ENCODE results near the gene ATP6V0A1. TPM values are rescaled to one million over a fixed set of nuclear protein-coding genes. Genes with fewer than 3 reads are reported as not detected.
A peak's percentile ranks its signal among the peaks of the same experiment; 100 is the strongest.
"Not testable (repeated sequence)": the region's sequence is repeated elsewhere in the genome, so short reads cannot be mapped to it uniquely, and the experiment has no call there.

ATP6V0A1 gene
- total and polyA plus RNA-seq, 2 donors: 15.4 to 47.7 TPM

DNA sequence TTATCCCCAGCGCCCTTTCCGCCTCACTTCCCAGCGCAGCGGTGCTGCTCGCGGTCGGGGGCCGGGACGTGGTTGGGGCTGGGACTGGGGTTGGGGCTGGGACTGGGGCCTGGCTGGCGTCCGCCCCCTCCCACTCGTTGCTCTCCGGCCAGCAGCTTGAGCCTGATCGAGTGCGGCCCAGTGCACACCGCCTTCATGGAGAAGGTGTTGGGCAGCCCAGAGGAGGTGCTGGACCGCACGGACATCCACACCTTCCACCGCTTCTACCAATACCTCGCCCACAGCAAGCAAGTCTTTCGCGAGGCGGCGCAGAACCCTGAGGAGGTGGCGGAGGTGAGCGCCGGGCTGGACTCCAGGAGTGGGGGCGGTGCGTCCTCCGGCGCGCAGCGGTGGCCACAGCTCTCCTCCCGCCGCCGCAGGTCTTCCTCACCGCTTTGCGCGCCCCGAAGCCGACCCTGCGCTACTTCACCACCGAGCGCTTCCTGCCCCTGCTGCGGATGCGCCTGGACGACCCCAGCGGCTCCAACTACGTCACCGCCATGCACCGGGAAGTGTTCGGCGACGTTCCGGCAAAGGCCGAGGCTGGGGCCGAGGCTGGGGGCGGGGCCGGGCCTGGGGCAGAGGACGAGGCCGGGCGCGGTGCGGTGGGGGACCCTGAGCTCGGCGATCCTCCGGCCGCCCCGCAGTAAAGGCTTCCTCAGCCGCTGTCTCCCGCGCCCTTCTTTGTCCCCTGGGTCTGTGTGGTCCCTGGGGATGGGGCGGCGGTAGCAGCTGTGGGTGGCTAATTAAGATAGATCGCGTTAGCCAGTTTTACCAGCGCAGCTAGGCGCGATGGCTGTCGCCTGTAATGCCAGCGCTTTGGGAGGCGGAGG lies 95.8 kb downstream of the ATP6V0A1 start:
- DNase-seq (ENCODE audit: low read depth in 6 of 9, low spot score in 9 of 9): peak in 5 of 9 donors; percentile 67 to 88 (median 79)
- Histone ChIP-seq H3K4me3 (ENCODE audit: low read length in 2 of 2) (peak overlapping the region; percentile 73 to 93), H3K27me3 (ENCODE audit: control insufficient read depth in 2 of 2, insufficient read depth in 1 of 2, low read length in 1 of 2) (no peaks in the 10 kb centered on the region), H3K27ac (ENCODE audit: low read depth in 1 of 2, low read length in 1 of 2) (peak overlapping the region; percentile 84 to 87), H3K36me3 (ENCODE audit: control insufficient read depth in 2 of 2, insufficient read depth in 2 of 2, low read length in 1 of 2) (no peaks in the 10 kb centered on the region), H3K4me1 (ENCODE audit: control insufficient read depth in 2 of 2, insufficient read depth in 2 of 2, low read length in 2 of 2) (peaks cover 13 to 20% of the 10 kb centered on the region in 2 donors), H3K9me3 (ENCODE audit: control insufficient read depth in 2 of 2, insufficient read depth in 1 of 2, low read length in 1 of 2) (no peaks in the 10 kb centered on the region)
- under 1% methylated on average over 82 of the region's 82 CpGs for WGBS

DNA sequence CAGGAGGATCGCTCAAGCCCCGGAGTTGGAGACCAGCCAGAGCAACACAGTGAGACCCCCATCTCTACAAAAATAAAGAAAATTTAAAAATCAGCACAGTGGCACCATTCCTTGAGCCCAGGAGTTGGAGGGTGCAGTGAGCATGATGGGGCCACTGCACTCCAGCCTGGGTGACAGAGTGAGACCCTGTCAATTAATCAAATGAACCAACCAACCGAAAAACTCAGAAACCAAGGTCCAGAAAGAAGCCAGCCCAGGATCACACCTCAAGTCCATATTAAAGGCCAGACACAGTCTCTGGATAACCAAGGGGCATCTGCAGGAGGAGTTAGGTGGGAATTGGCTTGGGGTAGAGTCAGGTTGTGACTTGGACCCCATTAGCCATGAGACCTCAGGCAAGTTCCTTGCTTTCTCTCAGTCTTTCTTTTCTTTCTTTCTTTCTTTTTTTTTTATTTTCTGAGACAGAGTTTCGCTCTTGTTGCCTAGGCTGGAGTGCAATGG lies 96.5 kb downstream of the ATP6V0A1 start:
- H3K4me3 ChIP-seq (ENCODE audit: low read length in 2 of 2): peak overlapping the region; percentile 73 to 93
- H3K27me3 ChIP-seq (ENCODE audit: control insufficient read depth in 2 of 2, insufficient read depth in 1 of 2, low read length in 1 of 2): no peaks in the 10 kb centered on the region
- H3K9me3 ChIP-seq (ENCODE audit: control insufficient read depth in 2 of 2, insufficient read depth in 1 of 2, low read length in 1 of 2): no peaks in the 10 kb centered on the region
- no peaks in the 10 kb centered on the region for H3K36me3 ChIP-seq (ENCODE audit: control insufficient read depth in 2 of 2, insufficient read depth in 2 of 2, low read length in 1 of 2)
- no peak for DNase-seq (ENCODE audit: low read depth in 6 of 9, low spot score in 9 of 9)
- WGBS: 26% methylated on average over 4 of the region's 4 CpGs
- peaks cover 13 to 23% of the 10 kb centered on the region in 2 donors for H3K4me1 ChIP-seq (ENCODE audit: control insufficient read depth in 2 of 2, insufficient read depth in 2 of 2, low read length in 2 of 2)
- H3K27ac ChIP-seq (ENCODE audit: low read depth in 1 of 2, low read length in 1 of 2): peak overlapping the region; percentile 84 to 87

DNA sequence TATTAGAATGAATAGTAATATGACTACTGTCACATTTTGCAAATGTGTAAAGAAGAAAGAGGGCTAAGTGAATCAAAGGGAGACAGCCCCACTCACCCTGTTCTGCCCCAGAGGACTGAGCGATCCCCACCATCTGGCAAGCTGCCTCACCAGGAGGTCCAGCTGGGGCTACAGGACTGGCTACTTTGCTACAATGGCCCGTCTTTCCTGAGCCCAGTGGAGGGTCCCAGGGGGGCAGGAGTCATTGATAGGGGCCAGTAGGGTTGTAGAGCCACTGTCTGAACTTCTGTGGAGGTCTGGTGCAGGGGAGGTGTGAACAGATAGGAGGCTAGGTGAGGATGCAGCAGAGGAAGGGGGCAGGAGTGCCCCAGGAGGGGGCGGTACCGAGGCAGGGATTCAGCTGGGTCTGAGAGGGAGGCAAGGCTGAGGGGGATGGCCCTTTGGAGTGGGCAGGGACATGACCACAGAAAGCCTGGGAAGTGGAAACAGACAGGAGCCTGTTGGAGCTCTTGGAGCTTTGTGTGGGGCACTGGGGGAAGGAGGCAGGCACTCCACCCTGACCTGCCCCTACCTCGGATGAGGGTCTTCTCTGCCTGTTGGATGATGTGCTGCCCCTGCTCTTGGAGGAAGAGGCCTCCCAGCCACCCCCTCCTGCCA lies 97.4 kb downstream of the ATP6V0A1 start:
- not testable (repeated sequence) for H3K36me3 ChIP-seq (ENCODE audit: control insufficient read depth in 2 of 2, insufficient read depth in 2 of 2, low read length in 1 of 2); H3K27me3 ChIP-seq (ENCODE audit: control insufficient read depth in 2 of 2, insufficient read depth in 1 of 2, low read length in 1 of 2); DNase-seq (ENCODE audit: low read depth in 6 of 9, low spot score in 9 of 9); H3K27ac ChIP-seq (ENCODE audit: low read depth in 1 of 2, low read length in 1 of 2); H3K4me3 ChIP-seq (ENCODE audit: low read length in 2 of 2); H3K9me3 ChIP-seq (ENCODE audit: control insufficient read depth in 2 of 2, insufficient read depth in 1 of 2, low read length in 1 of 2)
- WGBS: 92% methylated on average over 5 of the region's 5 CpGs
- H3K4me1 ChIP-seq (ENCODE audit: control insufficient read depth in 2 of 2, insufficient read depth in 2 of 2, low read length in 2 of 2): peaks cover 13 to 23% of the 10 kb centered on the region in 2 donors

DNA sequence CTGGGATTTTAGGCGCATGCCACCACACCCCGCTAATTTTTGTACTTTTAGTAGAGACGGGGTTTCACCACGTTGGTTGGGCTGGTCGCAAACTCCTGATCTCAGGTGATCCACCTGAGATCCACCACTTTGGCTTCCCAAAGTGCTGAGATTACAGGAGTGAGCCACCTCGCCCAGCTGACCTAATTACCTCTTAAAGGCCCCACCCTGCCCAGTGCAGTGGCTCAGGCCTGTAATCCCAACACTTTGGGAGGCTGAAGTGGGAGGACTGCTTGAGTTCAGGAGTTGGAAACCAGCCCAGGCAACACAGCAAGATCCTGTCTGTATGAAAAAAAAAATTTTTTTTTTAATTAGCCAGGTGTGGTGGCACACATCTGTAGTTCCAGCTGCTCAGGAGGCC lies 100.4 kb downstream of the ATP6V0A1 start:
- Histone ChIP-seq H3K36me3 (ENCODE audit: control insufficient read depth in 2 of 2, insufficient read depth in 2 of 2, low read length in 1 of 2) (peaks cover 2 to 4% of the 10 kb centered on the region in 2 donors), H3K4me1 (ENCODE audit: control insufficient read depth in 2 of 2, insufficient read depth in 2 of 2, low read length in 2 of 2) (peaks cover 18 to 37% of the 10 kb centered on the region in 2 donors), H3K4me3 (ENCODE audit: low read length in 2 of 2) (no peak overlapping the region), H3K27ac (ENCODE audit: low read depth in 1 of 2, low read length in 1 of 2) (no peak overlapping the region), H3K27me3 (ENCODE audit: control insufficient read depth in 2 of 2, insufficient read depth in 1 of 2, low read length in 1 of 2) (no peaks in the 10 kb centered on the region), H3K9me3 (ENCODE audit: control insufficient read depth in 2 of 2, insufficient read depth in 1 of 2, low read length in 1 of 2) (no peaks in the 10 kb centered on the region)
- no peak for DNase-seq (ENCODE audit: low read depth in 6 of 9, low spot score in 9 of 9)
- 95% methylated on average over 6 of the region's 6 CpGs for WGBS

DNA sequence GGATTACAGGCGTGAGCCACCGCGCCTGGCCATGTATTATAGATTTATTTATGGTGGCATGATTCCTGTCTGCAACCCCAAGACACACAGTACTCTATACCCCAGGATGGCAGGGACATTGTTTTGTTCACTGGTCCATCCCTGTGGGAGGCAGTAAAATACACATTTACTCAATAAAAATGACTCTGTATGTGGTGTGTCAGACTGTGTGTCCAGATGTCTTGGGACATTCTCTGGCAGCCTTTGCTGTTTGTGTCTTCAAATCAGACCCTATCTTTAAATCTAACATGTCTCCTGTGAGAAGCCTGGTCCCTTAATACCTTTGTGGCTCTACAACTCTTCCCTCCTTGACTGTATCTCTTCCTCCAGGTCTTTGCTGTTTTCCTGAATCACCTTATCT lies 101.6 kb downstream of the ATP6V0A1 start:
- H3K4me3 ChIP-seq (ENCODE audit: low read length in 2 of 2): no peak overlapping the region
- H3K36me3 ChIP-seq (ENCODE audit: control insufficient read depth in 2 of 2, insufficient read depth in 2 of 2, low read length in 1 of 2): peaks cover 14 to 16% of the 10 kb centered on the region in 2 donors
- H3K27ac ChIP-seq (ENCODE audit: low read depth in 1 of 2, low read length in 1 of 2): no peak overlapping the region
- no peak for DNase-seq (ENCODE audit: low read depth in 6 of 9, low spot score in 9 of 9)
- H3K4me1 ChIP-seq (ENCODE audit: control insufficient read depth in 2 of 2, insufficient read depth in 2 of 2, low read length in 2 of 2): peaks cover 15 to 31% of the 10 kb centered on the region in 2 donors
- 92% methylated on average over 3 of the region's 3 CpGs for WGBS
- H3K9me3 ChIP-seq (ENCODE audit: control insufficient read depth in 2 of 2, insufficient read depth in 1 of 2, low read length in 1 of 2): no peaks in the 10 kb centered on the region
- no peaks in the 10 kb centered on the region for H3K27me3 ChIP-seq (ENCODE audit: control insufficient read depth in 2 of 2, insufficient read depth in 1 of 2, low read length in 1 of 2)

- H3K4me3 ChIP-seq (ENCODE audit: low read length in 2 of 2): peak within 1 kb of the TSS; percentile 87 to 95
- no peaks in the 10 kb centered on the region for H3K9me3 ChIP-seq (ENCODE audit: control insufficient read depth in 2 of 2, insufficient read depth in 1 of 2, low read length in 1 of 2)
- H3K4me1 ChIP-seq (ENCODE audit: control insufficient read depth in 2 of 2, insufficient read depth in 2 of 2, low read length in 2 of 2): peaks cover 19 to 34% of the 10 kb centered on the region in 2 donors
- H3K27me3 ChIP-seq (ENCODE audit: control insufficient read depth in 2 of 2, insufficient read depth in 1 of 2, low read length in 1 of 2): no peaks in the 10 kb centered on the region
- DNase-seq (ENCODE audit: low read depth in 6 of 9, low spot score in 9 of 9): peak; percentile 86 to 98 (median 95)
- H3K27ac ChIP-seq (ENCODE audit: low read depth in 1 of 2, low read length in 1 of 2): peak within 1 kb of the TSS; percentile 84 to 86
- WGBS: under 1% methylated on average over 26 of the region's 26 CpGs
- H3K36me3 ChIP-seq (ENCODE audit: control insufficient read depth in 2 of 2, insufficient read depth in 2 of 2, low read length in 1 of 2): peaks cover 24 to 29% of the 10 kb centered on the region in 2 donors
Observed at GRCh38 chr17:42561897-42562387, 103.3 kb downstream of the ATP6V0A1 start, which contains the start of gene COASY. TSS of gene COASY (plus strand) at chr17:42562148. CDS start at chr17:42562623, 475 bp downstream.

GRCh38 chr17:42562388-42563142 lies 103.9 kb downstream of the ATP6V0A1 start:
- DNase-seq (ENCODE audit: low read depth in 6 of 9, low spot score in 9 of 9): no peak
- 21% methylated on average over 48 of the region's 48 CpGs for WGBS
- Histone ChIP-seq H3K9me3 (ENCODE audit: control insufficient read depth in 2 of 2, insufficient read depth in 1 of 2, low read length in 1 of 2) (no peaks in the 10 kb centered on the region), H3K27ac (ENCODE audit: low read depth in 1 of 2, low read length in 1 of 2) (peak overlapping the region; percentile 84 to 86), H3K36me3 (ENCODE audit: control insufficient read depth in 2 of 2, insufficient read depth in 2 of 2, low read length in 1 of 2) (peaks cover 24 to 29% of the 10 kb centered on the region in 2 donors), H3K4me3 (ENCODE audit: low read length in 2 of 2) (peak overlapping the region; percentile 87 to 95), H3K4me1 (ENCODE audit: control insufficient read depth in 2 of 2, insufficient read depth in 2 of 2, low read length in 2 of 2) (peaks cover 19 to 36% of the 10 kb centered on the region in 2 donors), H3K27me3 (ENCODE audit: control insufficient read depth in 2 of 2, insufficient read depth in 1 of 2, low read length in 1 of 2) (no peaks in the 10 kb centered on the region)

GRCh38 chr17:42563143-42563509 lies 104.4 kb downstream of the ATP6V0A1 start:
- DNase-seq (ENCODE audit: low read depth in 6 of 9, low spot score in 9 of 9): no peak
- Histone ChIP-seq H3K27ac (ENCODE audit: low read depth in 1 of 2, low read length in 1 of 2) (no peak overlapping the region), H3K27me3 (ENCODE audit: control insufficient read depth in 2 of 2, insufficient read depth in 1 of 2, low read length in 1 of 2) (no peaks in the 10 kb centered on the region), H3K36me3 (ENCODE audit: control insufficient read depth in 2 of 2, insufficient read depth in 2 of 2, low read length in 1 of 2) (peaks cover 24 to 29% of the 10 kb centered on the region in 2 donors), H3K4me3 (ENCODE audit: low read length in 2 of 2) (peak overlapping the region; percentile 87 to 95), H3K9me3 (ENCODE audit: control insufficient read depth in 2 of 2, insufficient read depth in 1 of 2, low read length in 1 of 2) (no peaks in the 10 kb centered on the region), H3K4me1 (ENCODE audit: control insufficient read depth in 2 of 2, insufficient read depth in 2 of 2, low read length in 2 of 2) (peaks cover 22 to 40% of the 10 kb centered on the region in 2 donors)
- WGBS: 90% methylated on average over 14 of the region's 14 CpGs
